Measurements from ENCODE around the gene BAD. TPM values are rescaled to one million over a fixed set of nuclear protein-coding genes. Genes with fewer than 3 reads are reported as not detected.

The BAD gene
- total and polyA plus RNA-seq, 2 of the 13 experiments (the other 11 are each of a cell fraction or from before 2014, with no cell fraction given): 17.9 to 28.5 TPM

- H3K4me2 ChIP-seq (ENCODE audit: low read depth, low read length): peak overlapping the region; percentile 76
- no peaks in the 10 kb centered on the region; a peak in 1 of 5 replicates for H3K36me3 ChIP-seq (replicated peaks in 1 of 2; ENCODE audit: control insufficient read depth in 1 of 2, insufficient read depth in 2 of 2, low read length in 2 of 2)
- no peaks in the 10 kb centered on the region; a peak in 1 of 5 replicates for H3K27me3 ChIP-seq (ENCODE audit: control insufficient read depth in 1 of 2, insufficient read depth in 2 of 2, low read length in 2 of 2)
- intact Hi-C loops (cut with micrococcal nuclease; ENCODE audit: unreplicated experiment) (no loop called here), in situ Hi-C loops (cut with HindIII; ENCODE audit: extremely low pct_ligation_motif_present, low pct_unique_long_range_greater_than_20kb) (no loop called here)
- no peak overlapping the region for H2AFZ ChIP-seq (ENCODE audit: low read length)
- ChIA-PET POLR2A (interaction anchor here (1.6 to 2.3 kb wide), 2 partner anchors 9 to 10 kb away, joined by 7 to 27 read pairs; partner anchors contain the start of genes NUDT22 and TRPT1), CTCF (ENCODE audit: low intra/inter-chr PET ratio, low total read pairs) (no interaction called here)
- peaks cover 3% of the 10 kb centered on the region for H3K79me2 ChIP-seq (ENCODE audit: insufficient read depth, low read length)
- no peak for FAIRE-seq
- no peak for DNase-seq (ENCODE audit: low spot score)
- H3K9ac ChIP-seq (ENCODE audit: insufficient read depth, low read depth, low read length): peak overlapping the region; percentile 58; the same call in 1 of the 2 replicates
- TSS peak; percentile 45 for BruUV-seq (replicated peaks)
- no peak for ATAC-seq
- H3K9me3 ChIP-seq (ENCODE audit: low read length): no peaks in the 10 kb centered on the region
- peak overlapping the region; percentile 60 to 80 (median 76) for H3K4me3 ChIP-seq (replicated peaks in 1 of 3; ENCODE audit: insufficient read depth in 1 of 3, low read depth in 2 of 3, low read length in 3 of 3)
- no peaks in the 10 kb centered on the region for H4K20me1 ChIP-seq (ENCODE audit: insufficient read depth, low read length)
- WGBS (ENCODE audit: low lambda C conversion rate): 78% methylated on average over 1 of the region's 12 CpGs
- peaks cover 74% of the 10 kb centered on the region for H3K4me1 ChIP-seq (ENCODE audit: insufficient read depth, low read length)
- no peak overlapping the region for H3K27ac ChIP-seq (ENCODE audit: extremely low read length, insufficient read depth, low read length)
- no peak for TF ChIP-seq BRCA1 (CRISPR knock-in tag; IDR thresholded peaks at IDR 0.05)
- TF ChIP-seq HNF1A (IDR thresholded peaks at IDR 0.05; ENCODE audit: low read depth): no peak
- no peak for TF ChIP-seq HNF1A (CRISPR knock-in tag; IDR thresholded peaks at IDR 0.05; ENCODE audit: borderline replicate concordance)
- no peak for TF ChIP-seq THAP8 (CRISPR knock-in tag; IDR thresholded peaks at IDR 0.05; ENCODE audit: borderline replicate concordance)
- no peak for TF ChIP-seq ZNF3 (CRISPR knock-in tag; IDR thresholded peaks at IDR 0.05)
- TF ChIP-seq ZNF496 (CRISPR knock-in tag; IDR thresholded peaks at IDR 0.05; ENCODE audit: insufficient replicate concordance): no peak
- no peak for TF ChIP-seq ZBTB44 (CRISPR knock-in tag; IDR thresholded peaks at IDR 0.05)
- no peak for TF ChIP-seq MYC (CRISPR knock-in tag; IDR thresholded peaks at IDR 0.05; ENCODE audit: borderline replicate concordance)
- no peak for TF ChIP-seq REPIN1 (CRISPR knock-in tag; IDR thresholded peaks at IDR 0.05; ENCODE audit: borderline replicate concordance, low read depth)
- peak; percentile 93 for TF ChIP-seq ZNF629 (CRISPR knock-in tag; conservative IDR thresholded peaks at IDR 0.05)
- TF ChIP-seq MAX (IDR thresholded peaks at IDR 0.05): peak; percentile 3; the same call in 1 of the 2 replicates
- no peak for TF ChIP-seq TFDP2 (CRISPR knock-in tag; IDR thresholded peaks at IDR 0.05)
- 0 out of 2 replicates have a peak, but pooled peaks have one; percentile 51 for TF ChIP-seq KDM1A (CRISPR knock-in tag; IDR thresholded peaks at IDR 0.05)
- TF ChIP-seq ZIK1 (CRISPR knock-in tag; IDR thresholded peaks at IDR 0.05; ENCODE audit: borderline replicate concordance, low read depth): 0 out of 2 replicates have a peak, but pooled peaks have one; percentile 54
- 0 out of 2 replicates have a peak, but pooled peaks have one; percentile 1 for TF ChIP-seq PHF8 (CRISPR knock-in tag; IDR thresholded peaks at IDR 0.05)
- peak; percentile 84 for TF ChIP-seq ZMYM3 (CRISPR knock-in tag; IDR thresholded peaks at IDR 0.05)
Measured at GRCh38 chr11:64235437-64236161, 48.9 kb downstream of the BAD start.
